Measurements from ENCODE around the gene TMIGD3. TPM values are rescaled to one million over a fixed set of nuclear protein-coding genes. Genes with fewer than 3 reads are reported as not detected.

Gene TMIGD3
- total RNA-seq: not detected in 2 replicates
- polyA plus RNA-seq: not detected in 2 replicates
- not detected in 2 replicates for polyA plus RNA-seq (2012)
- not detected in 2 replicates for polyA minus RNA-seq (ENCODE audit: low replicate concordance)

DNA sequence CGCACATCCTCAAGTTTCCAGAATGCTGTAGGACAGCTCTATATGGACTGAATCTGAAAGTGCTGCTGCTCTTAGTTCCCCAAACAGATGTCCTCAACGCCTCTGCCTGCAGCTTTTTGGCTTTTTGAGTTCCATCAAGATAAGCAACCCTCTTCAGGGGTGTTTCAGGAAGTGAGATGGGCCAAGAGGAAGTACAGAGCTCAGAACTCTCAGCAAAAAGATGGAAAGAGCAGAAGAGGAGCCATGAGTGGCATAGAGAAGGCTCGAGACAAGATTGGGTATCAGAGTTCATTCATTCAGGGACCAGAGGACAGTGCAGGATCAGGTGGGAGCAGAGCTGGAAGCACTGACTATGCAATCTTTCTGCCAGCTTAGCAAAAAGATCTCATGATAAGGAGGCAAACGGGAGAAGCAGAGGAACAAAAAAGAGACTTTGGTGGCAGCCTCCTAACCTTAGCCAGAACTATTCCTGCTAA is at the start of gene TMIGD3, which contains the start of gene ADORA3:
Gene TMIGD3 (minus strand): TSS at position 49 of the 476 bp plus-strand sequence. CDS start 279 bp downstream, outside the sequence.
Gene ADORA3 (minus strand): TSS at position 49 of the 476 bp plus-strand sequence. CDS start 279 bp downstream, outside the sequence.
- no peaks in the 10 kb centered on the region for H3K79me2 ChIP-seq (ENCODE audit: control insufficient read depth, insufficient read depth, low read length)
- H3K27ac ChIP-seq (ENCODE audit: insufficient read depth, low read length): no peak within 1 kb of the TSS
- peaks cover 9% of the 10 kb centered on the region for H3K4me1 ChIP-seq (ENCODE audit: control insufficient read depth, extremely low read depth, insufficient read depth, low read length)
- no peak within 1 kb of the TSS for H3K9ac ChIP-seq (ENCODE audit: insufficient read depth, low read length)
- H3K4me2 ChIP-seq (ENCODE audit: extremely low read depth, insufficient read depth, low read length): no peak within 1 kb of the TSS
- H3K4me3 ChIP-seq (replicated peaks in 1 of 4; ENCODE audit: control extremely low read depth in 1 of 4, insufficient read depth in 1 of 4, low read depth in 3 of 4, low read length in 4 of 4): no peak within 1 kb of the TSS
- TF ChIP-seq CTCF (conservative IDR thresholded peaks at IDR 0.05 in 1 of 2, IDR thresholded peaks at IDR 0.05 in 1 of 2; ENCODE audit: low read depth in 1 of 2, low read length in 2 of 2) (no peak), EZH2 (IDR thresholded peaks at IDR 0.05; ENCODE audit: low read length, missing control alignments) (no peak)
- H3K36me3 ChIP-seq (ENCODE audit: control insufficient read depth, insufficient read depth, low read length): no peaks in the 10 kb centered on the region
- H3K9me3 ChIP-seq (ENCODE audit: control insufficient read depth, insufficient read depth, low read depth, low read length): no peaks in the 10 kb centered on the region
- no peak within 1 kb of the TSS for H2AFZ ChIP-seq (ENCODE audit: low read length)
- no peak for DNase-seq (ENCODE audit: low read depth in 2 of 2)
- H3K27me3 ChIP-seq (ENCODE audit: control insufficient read depth, insufficient read depth, low read length): peaks cover 11% of the 10 kb centered on the region
- no peaks in the 10 kb centered on the region for H4K20me1 ChIP-seq (ENCODE audit: control insufficient read depth, extremely low read depth, insufficient read depth, low read length)

- Histone ChIP-seq H3K9me3 (ENCODE audit: control insufficient read depth, insufficient read depth, low read depth, low read length) (no peaks in the 10 kb centered on the region), H4K20me1 (ENCODE audit: control insufficient read depth, extremely low read depth, insufficient read depth, low read length) (no peaks in the 10 kb centered on the region), H3K4me2 (ENCODE audit: extremely low read depth, insufficient read depth, low read length) (peak overlapping the region; percentile 46), H3K9ac (ENCODE audit: insufficient read depth, low read length) (no peak overlapping the region), H3K36me3 (ENCODE audit: control insufficient read depth, insufficient read depth, low read length) (no peaks in the 10 kb centered on the region), H3K4me3 (replicated peaks in 1 of 4; ENCODE audit: control extremely low read depth in 1 of 4, insufficient read depth in 1 of 4, low read depth in 3 of 4, low read length in 4 of 4) (no peak overlapping the region), H3K79me2 (ENCODE audit: control insufficient read depth, insufficient read depth, low read length) (no peaks in the 10 kb centered on the region), H3K27ac (ENCODE audit: insufficient read depth, low read length) (no peak overlapping the region), H2AFZ (ENCODE audit: low read length) (no peak overlapping the region), H3K27me3 (ENCODE audit: control insufficient read depth, insufficient read depth, low read length) (no peaks in the 10 kb centered on the region), H3K4me1 (ENCODE audit: control insufficient read depth, extremely low read depth, insufficient read depth, low read length) (peaks cover 5% of the 10 kb centered on the region)
- TF ChIP-seq CTCF (conservative IDR thresholded peaks at IDR 0.05 in 1 of 2, IDR thresholded peaks at IDR 0.05 in 1 of 2; ENCODE audit: low read depth in 1 of 2, low read length in 2 of 2) (no peak), EZH2 (IDR thresholded peaks at IDR 0.05; ENCODE audit: low read length, missing control alignments) (no peak)
- peak in 1 of 2 donors; percentile 88 for DNase-seq (ENCODE audit: low read depth in 2 of 2)
These were observed 49.8 kb upstream of the TMIGD3 start for GRCh38 chr1:111553196-111553595.

DNA sequence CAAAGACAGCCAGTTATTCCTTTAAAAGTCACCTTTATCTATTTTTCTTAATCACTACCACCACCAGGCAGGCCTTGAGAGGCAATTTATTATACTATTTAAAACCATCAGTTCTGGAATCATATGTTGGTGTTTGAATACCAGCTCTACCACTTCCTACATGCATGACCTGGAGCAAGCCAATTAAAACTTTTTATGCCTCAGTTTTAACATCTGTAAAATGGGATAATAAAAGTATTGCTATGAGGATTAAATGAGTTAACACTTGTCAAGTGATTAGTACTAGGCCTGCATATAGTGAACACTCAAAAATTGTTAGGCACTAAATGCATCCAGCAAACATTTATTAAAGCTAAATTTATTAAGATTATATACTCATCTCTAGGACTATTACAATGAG is 49.2 kb upstream of the TMIGD3 start:
- Histone ChIP-seq H3K4me3 (replicated peaks in 1 of 4; ENCODE audit: control extremely low read depth in 1 of 4, insufficient read depth in 1 of 4, low read depth in 3 of 4, low read length in 4 of 4) (no peak overlapping the region), H3K36me3 (ENCODE audit: control insufficient read depth, insufficient read depth, low read length) (no peaks in the 10 kb centered on the region), H3K4me2 (ENCODE audit: extremely low read depth, insufficient read depth, low read length) (no peak overlapping the region), H3K27me3 (ENCODE audit: control insufficient read depth, insufficient read depth, low read length) (no peaks in the 10 kb centered on the region), H3K4me1 (ENCODE audit: control insufficient read depth, extremely low read depth, insufficient read depth, low read length) (peaks cover 5% of the 10 kb centered on the region), H3K9ac (ENCODE audit: insufficient read depth, low read length) (no peak overlapping the region), H3K27ac (ENCODE audit: insufficient read depth, low read length) (no peak overlapping the region), H3K9me3 (ENCODE audit: control insufficient read depth, insufficient read depth, low read depth, low read length) (no peaks in the 10 kb centered on the region), H2AFZ (ENCODE audit: low read length) (no peak overlapping the region), H3K79me2 (ENCODE audit: control insufficient read depth, insufficient read depth, low read length) (no peaks in the 10 kb centered on the region), H4K20me1 (ENCODE audit: control insufficient read depth, extremely low read depth, insufficient read depth, low read length) (no peaks in the 10 kb centered on the region)
- no peak for DNase-seq (ENCODE audit: low read depth in 2 of 2)
- no peak for TF ChIP-seq CTCF (conservative IDR thresholded peaks at IDR 0.05 in 1 of 2, IDR thresholded peaks at IDR 0.05 in 1 of 2; ENCODE audit: low read depth in 1 of 2, low read length in 2 of 2)
- TF ChIP-seq EZH2 (IDR thresholded peaks at IDR 0.05; ENCODE audit: low read length, missing control alignments): no peak

Measured in fibroblast of lung (primary cell).